ENCODE results near the gene INPP4B.

GRCh38 chr4:142690406-142691163, 155.5 kb downstream of the INPP4B start:
- no peak for TF ChIP-seq POLR2A (IDR thresholded peaks at IDR 0.05)
- no peak for TF ChIP-seq CTCF (IDR thresholded peaks at IDR 0.05)

Data from testis (tissue), 2 donors.